ENCODE measurements around the gene ICAM2.

ICAM2 gene

DNA sequence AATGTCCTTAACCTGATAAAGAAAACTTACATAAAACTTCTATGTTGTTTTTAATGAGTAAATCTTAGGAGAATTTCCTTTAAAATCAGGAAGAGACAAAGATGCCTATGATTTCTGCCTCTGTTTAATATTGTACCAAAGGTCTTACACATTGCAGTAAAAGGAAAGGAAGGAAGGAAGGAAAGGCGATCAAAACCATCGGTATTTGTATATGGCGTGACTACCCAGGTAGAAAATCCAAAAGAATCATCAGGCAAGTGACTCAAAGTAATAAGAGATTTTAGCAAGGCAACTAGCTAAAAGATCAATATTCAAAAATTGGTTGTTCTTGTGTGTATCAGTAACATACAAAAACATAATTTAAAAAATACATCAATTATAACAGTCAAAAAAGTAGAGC is 3.5 kb downstream of the ICAM2 start:
- Histone ChIP-seq H3K9me3 (ENCODE audit: insufficient read depth, low read depth, low read length) (no peaks in the 10 kb centered on the region), H4K20me1 (ENCODE audit: insufficient read depth, low read length, poor library complexity, severe bottlenecking) (no peaks in the 10 kb centered on the region), H3K4me1 (ENCODE audit: insufficient read depth, low read length, poor library complexity, severe bottlenecking) (peaks cover 63% of the 10 kb centered on the region), H3K4me2 (ENCODE audit: low read depth, low read length, poor library complexity, severe bottlenecking) (peak overlapping the region; percentile 89), H3K9me2 (replicated peaks; ENCODE audit: low read depth, low read length) (no peaks in the 10 kb centered on the region), H2AFZ (ENCODE audit: low read length) (no peak overlapping the region), H3K9ac (ENCODE audit: low read depth, low read length, poor library complexity, severe bottlenecking) (peak overlapping the region; percentile 77), H3K79me2 (ENCODE audit: insufficient read depth, low read length) (peaks cover 71% of the 10 kb centered on the region), H3K36me3 (ENCODE audit: insufficient read depth, low read length) (no peaks in the 10 kb centered on the region), H3F3A (ENCODE audit: low read depth) (peaks cover 20% of the 10 kb centered on the region), H3K27me3 (ENCODE audit: insufficient read depth, low read length, poor library complexity, severe bottlenecking) (no peaks in the 10 kb centered on the region), H3K4me3 (ENCODE audit: low read length, poor library complexity, severe bottlenecking) (peak overlapping the region; percentile 88)
- no peak for TF ChIP-seq EZH2phosphoT487 (IDR thresholded peaks at IDR 0.05; ENCODE audit: borderline replicate concordance)
- TF ChIP-seq CTCF (conservative IDR thresholded peaks at IDR 0.05; ENCODE audit: low read length) = no peak

- H3F3A ChIP-seq (ENCODE audit: low read depth) = peaks cover 19% of the 10 kb centered on the region
- no peaks in the 10 kb centered on the region for H3K9me3 ChIP-seq (ENCODE audit: insufficient read depth, low read depth, low read length)
- H3K79me2 ChIP-seq (ENCODE audit: insufficient read depth, low read length) = peaks cover 78% of the 10 kb centered on the region
- H3K4me1 ChIP-seq (ENCODE audit: insufficient read depth, low read length, poor library complexity, severe bottlenecking) = peaks cover 56% of the 10 kb centered on the region
- peak overlapping the region; percentile 89 for H3K4me2 ChIP-seq (ENCODE audit: low read depth, low read length, poor library complexity, severe bottlenecking)
- H3K9me2 ChIP-seq (replicated peaks; ENCODE audit: low read depth, low read length) = no peaks in the 10 kb centered on the region
- TF ChIP-seq CTCF (conservative IDR thresholded peaks at IDR 0.05; ENCODE audit: low read length) (peak; percentile 65), EZH2phosphoT487 (IDR thresholded peaks at IDR 0.05; ENCODE audit: borderline replicate concordance) (no peak)
- no peaks in the 10 kb centered on the region for H3K36me3 ChIP-seq (ENCODE audit: insufficient read depth, low read length)
- no peaks in the 10 kb centered on the region for H4K20me1 ChIP-seq (ENCODE audit: insufficient read depth, low read length, poor library complexity, severe bottlenecking)
- H3K9ac ChIP-seq (ENCODE audit: low read depth, low read length, poor library complexity, severe bottlenecking) = peak overlapping the region; percentile 77
- H2AFZ ChIP-seq (ENCODE audit: low read length) = no peak overlapping the region
- H3K4me3 ChIP-seq (ENCODE audit: low read length, poor library complexity, severe bottlenecking) = peak overlapping the region; percentile 88
- no peaks in the 10 kb centered on the region for H3K27me3 ChIP-seq (ENCODE audit: insufficient read depth, low read length, poor library complexity, severe bottlenecking)
These were observed 4.1 kb downstream of the ICAM2 start for GRCh38 chr17:64016231-64016784.

DNA sequence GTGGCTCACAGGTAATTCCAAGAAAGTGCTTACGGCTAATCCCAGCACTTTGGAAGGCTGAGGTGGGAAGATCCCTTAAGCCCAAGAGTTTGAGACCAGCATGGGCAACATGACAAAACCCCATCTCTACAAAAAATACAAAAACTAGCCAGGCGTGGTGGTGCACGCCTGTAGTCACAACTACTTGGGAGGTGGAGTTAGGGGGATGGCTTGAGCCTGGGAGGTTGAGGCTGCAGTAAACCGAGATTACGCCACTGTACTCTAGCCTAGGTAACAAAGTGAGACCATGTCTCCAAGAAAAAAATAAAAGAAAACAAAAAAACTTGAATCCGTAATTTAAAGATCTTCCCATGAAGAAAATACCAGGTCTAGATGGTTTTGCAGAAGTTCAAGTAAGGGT is 5.0 kb downstream of the ICAM2 start:
- no peaks in the 10 kb centered on the region for H3K27me3 ChIP-seq (ENCODE audit: insufficient read depth, low read length, poor library complexity, severe bottlenecking)
- peak overlapping the region; percentile 77 for H3K9ac ChIP-seq (ENCODE audit: low read depth, low read length, poor library complexity, severe bottlenecking)
- peaks cover 14% of the 10 kb centered on the region; the same call in 1 of the 2 replicates for H3F3A ChIP-seq (ENCODE audit: low read depth)
- H4K20me1 ChIP-seq (ENCODE audit: insufficient read depth, low read length, poor library complexity, severe bottlenecking) = no peaks in the 10 kb centered on the region
- peak overlapping the region; percentile 89 for H3K4me2 ChIP-seq (ENCODE audit: low read depth, low read length, poor library complexity, severe bottlenecking)
- no peak for TF ChIP-seq EZH2phosphoT487 (IDR thresholded peaks at IDR 0.05; ENCODE audit: borderline replicate concordance)
- no peak for TF ChIP-seq CTCF (conservative IDR thresholded peaks at IDR 0.05; ENCODE audit: low read length)
- H3K79me2 ChIP-seq (ENCODE audit: insufficient read depth, low read length) = peaks cover 87% of the 10 kb centered on the region
- H3K9me2 ChIP-seq (replicated peaks; ENCODE audit: low read depth, low read length) = no peaks in the 10 kb centered on the region
- peak overlapping the region; percentile 88 for H3K4me3 ChIP-seq (ENCODE audit: low read length, poor library complexity, severe bottlenecking)
- H3K9me3 ChIP-seq (ENCODE audit: insufficient read depth, low read depth, low read length) = no peaks in the 10 kb centered on the region
- H3K36me3 ChIP-seq (ENCODE audit: insufficient read depth, low read length) = no peaks in the 10 kb centered on the region
- H3K4me1 ChIP-seq (ENCODE audit: insufficient read depth, low read length, poor library complexity, severe bottlenecking) = peaks cover 51% of the 10 kb centered on the region
- H2AFZ ChIP-seq (ENCODE audit: low read length) = no peak overlapping the region

Data from Loucy (cell line).